HEK293 (cell line): Measurements from ENCODE around the gene GABRR1.

Source experiments
- GLIS2 ChIP-seq: fragments of 450-650 bp; formaldehyde crosslinking; IDR thresholded peaks from 2 replicates; pipeline ENCODE4 v1.5.1; 2016; ENCODE audit warnings: missing biosample characterization, missing genetic modification characterization
- KLF8 ChIP-seq: fragments of 450-650 bp; formaldehyde crosslinking; IDR thresholded peaks from 2 replicates; pipeline ENCODE4 v1.5.1; 2016; ENCODE audit warnings: missing biosample characterization, missing genetic modification characterization
- KLF9 ChIP-seq: fragments of 450-650 bp; formaldehyde crosslinking; IDR thresholded peaks from 2 replicates; pipeline ENCODE4 v1.5.1; 2016; ENCODE audit warnings: missing biosample characterization, missing genetic modification characterization, low read depth
- RBAK ChIP-seq: fragments of 450-650 bp; formaldehyde crosslinking; IDR thresholded peaks from 2 replicates; pipeline ENCODE4 v1.5.1; 2016; ENCODE audit warnings: missing biosample characterization, missing genetic modification characterization
- REPIN1 ChIP-seq: fragments of 450-650 bp; formaldehyde crosslinking; IDR thresholded peaks from 2 replicates; pipeline ENCODE4 v1.5.1; 2017; ENCODE audit warnings: missing biosample characterization, missing genetic modification characterization, low read depth
- SP7 ChIP-seq: fragments of 450-650 bp; formaldehyde crosslinking; IDR thresholded peaks from 2 replicates; pipeline ENCODE4 v1.5.1; 2016; ENCODE audit warnings: missing biosample characterization, missing genetic modification characterization
- TCF7L2 ChIP-seq: IDR thresholded peaks from 2 replicates; pipeline ENCODE4 v1.6.1; 2011; ENCODE audit warnings: low read depth, mild to moderate bottlenecking, inconsistent platforms, low read length, moderate library complexity, borderline replicate concordance
- ZBTB20 ChIP-seq: fragments of 450-650 bp; formaldehyde crosslinking; IDR thresholded peaks from 2 replicates; pipeline ENCODE4 v1.5.1; 2016; ENCODE audit warnings: missing biosample characterization, missing genetic modification characterization
- ZEB2 ChIP-seq: fragments of 450-650 bp; formaldehyde crosslinking; IDR thresholded peaks from 2 replicates; pipeline ENCODE4 v1.5.1; 2016; ENCODE audit warnings: missing biosample characterization, missing genetic modification characterization
- ZFHX2 ChIP-seq: fragments of 450-650 bp; formaldehyde crosslinking; conservative IDR thresholded peaks from 2 replicates; pipeline ENCODE4 v1.5.1; 2016; ENCODE audit warnings: missing biosample characterization, missing genetic modification characterization
- ZNF112 ChIP-seq: fragments of 450-650 bp; formaldehyde crosslinking; IDR thresholded peaks from 2 replicates; pipeline ENCODE4 v1.5.0; 2017; ENCODE audit warnings: missing biosample characterization, missing genetic modification characterization
- ZNF133 ChIP-seq: fragments of 450-650 bp; formaldehyde crosslinking; IDR thresholded peaks from 2 replicates; pipeline ENCODE4 v1.5.1; 2016; ENCODE audit warnings: missing biosample characterization, missing genetic modification characterization
- ZNF266 ChIP-seq: fragments of 450-650 bp; formaldehyde crosslinking; IDR thresholded peaks from 2 replicates; pipeline ENCODE4 v1.5.1; 2016; ENCODE audit warnings: missing biosample characterization, missing genetic modification characterization, low read depth
- ZNF311 ChIP-seq: fragments of 450-650 bp; formaldehyde crosslinking; IDR thresholded peaks from 2 replicates; pipeline ENCODE4 v1.5.1; 2017; ENCODE audit warnings: missing biosample characterization, missing genetic modification characterization, borderline replicate concordance
- ZNF350 ChIP-seq: fragments of 450-650 bp; formaldehyde crosslinking; IDR thresholded peaks from 2 replicates; pipeline ENCODE4 v1.5.0; 2017; ENCODE audit warnings: missing biosample characterization, mild to moderate bottlenecking, missing genetic modification characterization
- ZNF354C ChIP-seq: fragments of 450-650 bp; formaldehyde crosslinking; IDR thresholded peaks from 2 replicates; pipeline ENCODE4 v1.5.1; 2016; ENCODE audit warnings: missing biosample characterization, missing genetic modification characterization, low read depth, borderline replicate concordance
- ZNF37A ChIP-seq: fragments of 450-650 bp; IDR thresholded peaks from 2 replicates; pipeline ENCODE4 v1.5.1; 2018; ENCODE audit warnings: missing biosample characterization, missing genetic modification characterization
- ZNF391 ChIP-seq: fragments of 450-650 bp; formaldehyde crosslinking; IDR thresholded peaks from 2 replicates; pipeline ENCODE4 v1.5.1; 2016; ENCODE audit warnings: low read depth, missing biosample characterization, missing genetic modification characterization, borderline replicate concordance
- ZNF426 ChIP-seq: fragments of 450-650 bp; formaldehyde crosslinking; IDR thresholded peaks from 2 replicates; pipeline ENCODE4 v1.5.1; 2017; ENCODE audit warnings: missing biosample characterization, missing genetic modification characterization, mild to moderate bottlenecking, inconsistent platforms, moderate library complexity
- ZNF501 ChIP-seq: fragments of 450-650 bp; formaldehyde crosslinking; IDR thresholded peaks from 2 replicates; pipeline ENCODE4 v1.5.1; 2016; ENCODE audit warnings: missing biosample characterization, missing genetic modification characterization
- ZNF521 ChIP-seq: fragments of 450-650 bp; formaldehyde crosslinking; IDR thresholded peaks from 2 replicates; pipeline ENCODE4 v1.5.1; 2017; ENCODE audit warnings: missing biosample characterization, mild to moderate bottlenecking, missing genetic modification characterization
- ZNF544 ChIP-seq: fragments of 450-650 bp; formaldehyde crosslinking; IDR thresholded peaks from 2 replicates; pipeline ENCODE4 v1.5.0; 2017; ENCODE audit warnings: missing biosample characterization, missing genetic modification characterization
- ZNF548 ChIP-seq: fragments of 450-650 bp; formaldehyde crosslinking; IDR thresholded peaks from 2 replicates; pipeline ENCODE4 v1.5.1; 2016; ENCODE audit warnings: missing biosample characterization, missing genetic modification characterization
- ZNF558 ChIP-seq: fragments of 450-650 bp; formaldehyde crosslinking; IDR thresholded peaks from 2 replicates; pipeline ENCODE4 v1.5.1; 2016; ENCODE audit warnings: missing biosample characterization, missing genetic modification characterization
- ZNF623 ChIP-seq: fragments of 450-650 bp; formaldehyde crosslinking; IDR thresholded peaks from 2 replicates; pipeline ENCODE4 v1.5.1; 2016; ENCODE audit warnings: missing biosample characterization, missing genetic modification characterization
- ZNF639 ChIP-seq: fragments of 450-650 bp; formaldehyde crosslinking; IDR thresholded peaks from 2 replicates; pipeline ENCODE4 v1.5.1; 2016; ENCODE audit warnings: missing biosample characterization, missing genetic modification characterization
- ZNF645 ChIP-seq: fragments of 450-650 bp; formaldehyde crosslinking; IDR thresholded peaks from 2 replicates; pipeline ENCODE4; 2016; ENCODE audit warnings: missing biosample characterization, missing genetic modification characterization
- ZSCAN16 ChIP-seq: fragments of 450-650 bp; formaldehyde crosslinking; IDR thresholded peaks from 2 replicates; pipeline ENCODE4 v1.5.1; 2016; ENCODE audit warnings: missing biosample characterization, missing genetic modification characterization
- ZSCAN4 ChIP-seq: fragments of 450-650 bp; formaldehyde crosslinking; IDR thresholded peaks from 2 replicates; pipeline ENCODE4 v1.5.1; 2017; ENCODE audit warnings: missing biosample characterization, missing genetic modification characterization
- ZSCAN5A ChIP-seq: fragments of 450-650 bp; formaldehyde crosslinking; IDR thresholded peaks from 2 replicates; pipeline ENCODE4 v1.5.1; 2016; ENCODE audit warnings: missing biosample characterization, missing genetic modification characterization
- TF ChIP-seq, protein P1 (sequence below): fragments of 450-650 bp; formaldehyde crosslinking; IDR thresholded peaks from 2 replicates; pipeline ENCODE4 v1.5.1; 2016; ENCODE audit warnings: missing biosample characterization, missing genetic modification characterization
- TF ChIP-seq, protein P2 (sequence below): fragments of 450-650 bp; IDR thresholded peaks from 2 replicates; pipeline ENCODE4 v1.5.1; 2018; ENCODE audit warnings: missing biosample characterization, mild to moderate bottlenecking, missing genetic modification characterization
- TF ChIP-seq, protein P3 (sequence below): fragments of 450-650 bp; formaldehyde crosslinking; IDR thresholded peaks from 2 replicates; pipeline ENCODE4 v1.5.1; 2016; ENCODE audit warnings: missing biosample characterization, missing genetic modification characterization

GABRR1 gene

GRCh38 chr6:89144354-89144906, 72.7 kb downstream of the GABRR1 start (continued):
- no peak for TF ChIP-seq RBAK (tag by site-specific recombination)
- TF ChIP-seq TCF7L2, result no peak; the same call in 1 of the 2 replicates
- no peak for TF ChIP-seq ZNF391 (tag by site-specific recombination)
- TF ChIP-seq ZNF354C (tag by site-specific recombination), result no peak
- no peak for TF ChIP-seq KLF9 (tag by site-specific recombination)
- TF ChIP-seq ZNF426 (tag by site-specific recombination), result no peak
- TF ChIP-seq KLF8 (tag by site-specific recombination), result peak; percentile 73
- no peak for TF ChIP-seq ZNF350 (tag by site-specific recombination)
- TF ChIP-seq ZNF548 (tag by site-specific recombination), result no peak
- no peak for TF ChIP-seq ZNF37A (tag by site-specific recombination)
- no peak for TF ChIP-seq ZNF521 (tag by site-specific recombination)
- 0 out of 2 replicates have a peak, but pooled peaks have one; percentile 63 for TF ChIP-seq ZNF501 (tag by site-specific recombination)
- peak; percentile 84 for TF ChIP-seq ZNF639
- no peak for TF ChIP-seq ZSCAN16 (tag by site-specific recombination)
- TF ChIP-seq, protein P1, sequence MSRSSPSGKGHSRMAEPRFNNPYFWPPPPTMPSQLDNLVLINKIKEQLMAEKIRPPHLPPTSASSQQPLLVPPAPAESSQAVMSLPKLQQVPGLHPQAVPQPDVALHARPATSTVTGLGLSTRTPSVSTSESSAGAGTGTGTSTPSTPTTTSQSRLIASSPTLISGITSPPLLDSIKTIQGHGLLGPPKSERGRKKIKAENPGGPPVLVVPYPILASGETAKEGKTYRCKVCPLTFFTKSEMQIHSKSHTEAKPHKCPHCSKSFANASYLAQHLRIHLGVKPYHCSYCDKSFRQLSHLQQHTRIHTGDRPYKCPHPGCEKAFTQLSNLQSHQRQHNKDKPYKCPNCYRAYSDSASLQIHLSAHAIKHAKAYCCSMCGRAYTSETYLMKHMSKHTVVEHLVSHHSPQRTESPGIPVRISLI, result no peak
- TF ChIP-seq ZNF645 (tag by site-specific recombination), result no peak
- no peak for TF ChIP-seq ZNF544 (tag by site-specific recombination)
- no peak for TF ChIP-seq ZNF266 (tag by site-specific recombination)
- peak; percentile 31; the same call in 1 of the 2 replicates for TF ChIP-seq ZBTB20 (tag by site-specific recombination)
- TF ChIP-seq ZSCAN5A (tag by site-specific recombination), result no peak
- TF ChIP-seq SP7 (tag by site-specific recombination), result peak; percentile 86
- TF ChIP-seq ZNF112 (tag by site-specific recombination), result no peak
- no peak for TF ChIP-seq ZFHX2 (tag by site-specific recombination)
- no peak for TF ChIP-seq ZNF133 (tag by site-specific recombination)
- TF ChIP-seq ZNF558, result 0 out of 2 replicates have a peak, but pooled peaks have one; percentile 50
- TF ChIP-seq, protein P2, sequence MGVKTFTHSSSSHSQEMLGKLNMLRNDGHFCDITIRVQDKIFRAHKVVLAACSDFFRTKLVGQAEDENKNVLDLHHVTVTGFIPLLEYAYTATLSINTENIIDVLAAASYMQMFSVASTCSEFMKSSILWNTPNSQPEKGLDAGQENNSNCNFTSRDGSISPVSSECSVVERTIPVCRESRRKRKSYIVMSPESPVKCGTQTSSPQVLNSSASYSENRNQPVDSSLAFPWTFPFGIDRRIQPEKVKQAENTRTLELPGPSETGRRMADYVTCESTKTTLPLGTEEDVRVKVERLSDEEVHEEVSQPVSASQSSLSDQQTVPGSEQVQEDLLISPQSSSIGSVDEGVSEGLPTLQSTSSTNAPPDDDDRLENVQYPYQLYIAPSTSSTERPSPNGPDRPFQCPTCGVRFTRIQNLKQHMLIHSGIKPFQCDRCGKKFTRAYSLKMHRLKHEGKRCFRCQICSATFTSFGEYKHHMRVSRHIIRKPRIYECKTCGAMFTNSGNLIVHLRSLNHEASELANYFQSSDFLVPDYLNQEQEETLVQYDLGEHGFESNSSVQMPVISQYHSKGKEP (tag by site-specific recombination), result peak; percentile 91
- TF ChIP-seq, protein P3, sequence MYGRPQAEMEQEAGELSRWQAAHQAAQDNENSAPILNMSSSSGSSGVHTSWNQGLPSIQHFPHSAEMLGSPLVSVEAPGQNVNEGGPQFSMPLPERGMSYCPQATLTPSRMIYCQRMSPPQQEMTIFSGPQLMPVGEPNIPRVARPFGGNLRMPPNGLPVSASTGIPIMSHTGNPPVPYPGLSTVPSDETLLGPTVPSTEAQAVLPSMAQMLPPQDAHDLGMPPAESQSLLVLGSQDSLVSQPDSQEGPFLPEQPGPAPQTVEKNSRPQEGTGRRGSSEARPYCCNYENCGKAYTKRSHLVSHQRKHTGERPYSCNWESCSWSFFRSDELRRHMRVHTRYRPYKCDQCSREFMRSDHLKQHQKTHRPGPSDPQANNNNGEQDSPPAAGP (tag by site-specific recombination), result no peak
- no peak; the same call in 1 of the 2 replicates for TF ChIP-seq ZSCAN4 (tag by site-specific recombination)
- TF ChIP-seq ZNF623 (tag by site-specific recombination), result no peak
- no peak for TF ChIP-seq ZNF311 (tag by site-specific recombination)
- no peak for TF ChIP-seq REPIN1 (tag by site-specific recombination)
- TF ChIP-seq ZEB2 (tag by site-specific recombination), result peak; percentile 80; the same call in 1 of the 2 replicates
- TF ChIP-seq GLIS2 (tag by site-specific recombination), result no peak
